Mesendoderm (in vitro differentiated cells): Measurements from ENCODE around the gene AKR1C4.
A peak's percentile ranks its signal among the peaks of the same experiment; 100 is the strongest.

Experiments
- DNase-seq: peaks from one replicate; pipeline ENCODE4 v3.0.0; 2013
- H2AK5ac ChIP-seq: 2 replicates; pipeline ENCODE4 v1.6.1; 2013; ENCODE audit warnings: low read length, inconsistent platforms
- H2BK120ac ChIP-seq: 2 replicates; pipeline ENCODE4 v1.6.1; 2013; ENCODE audit warnings: low read depth, mild to moderate bottlenecking, low read length, moderate library complexity, mixed read lengths
- H2BK15ac ChIP-seq: replicated peaks from 2 replicates; pipeline ENCODE4 v1.6.1; 2013; ENCODE audit warnings: low read depth, mild to moderate bottlenecking, moderate library complexity
- H2BK5ac ChIP-seq: 2 replicates; pipeline ENCODE4 v1.6.1; 2013; ENCODE audit warnings: low read length, inconsistent platforms
- H3K18ac ChIP-seq: 2 replicates; pipeline ENCODE4 v1.6.1; 2013; ENCODE audit warnings: mild to moderate bottlenecking, low read length, mixed read lengths
- H3K23ac ChIP-seq: one replicate; pipeline ENCODE4 v1.6.1; 2013; ENCODE audit warnings: low read length
- H3K27ac ChIP-seq: 2 replicates; pipeline ENCODE4 v1.5.1; 2013; ENCODE audit warnings: low read depth, mild to moderate bottlenecking, inconsistent platforms, low read length, moderate library complexity
- H3K27me3 ChIP-seq: 2 replicates; pipeline ENCODE4 v1.6.1; 2013; ENCODE audit warnings: low read length, control low read depth, mild to moderate bottlenecking, inconsistent platforms; ENCODE audit not compliant: insufficient read depth, poor library complexity
- H3K36me3 ChIP-seq: 2 replicates; pipeline ENCODE4 v1.6.1; 2013; ENCODE audit warnings: low read length, inconsistent platforms; ENCODE audit not compliant: control insufficient read depth, insufficient read depth
- H3K4ac ChIP-seq: one replicate; pipeline ENCODE4 v1.6.1; 2013; ENCODE audit warnings: low read depth, mild to moderate bottlenecking, low read length, moderate library complexity
- H3K4me1 ChIP-seq: 2 replicates; pipeline ENCODE4 v1.6.1; 2013; ENCODE audit warnings: low read depth, low read length, inconsistent platforms; ENCODE audit not compliant: control insufficient read depth
- H3K4me2 ChIP-seq: 2 replicates; pipeline ENCODE4 v1.6.1; 2013; ENCODE audit warnings: low read length
- H3K4me3 ChIP-seq: 2 replicates; pipeline ENCODE4 v1.5.1; 2013; ENCODE audit warnings: mild to moderate bottlenecking, low read length
- H3K56ac ChIP-seq: one replicate; pipeline ENCODE4 v1.6.1; 2013; ENCODE audit warnings: low read length
- H3K79me1 ChIP-seq: 2 replicates; pipeline ENCODE4 v1.6.1; 2013; ENCODE audit warnings: low read length, inconsistent platforms
- H3K79me2 ChIP-seq: 2 replicates; pipeline ENCODE4 v1.6.1; 2013; ENCODE audit warnings: mild to moderate bottlenecking, low read length; ENCODE audit not compliant: control insufficient read depth, insufficient read depth
- H3K9ac ChIP-seq: 2 replicates; pipeline ENCODE4 v1.6.1; 2013; ENCODE audit warnings: low read length, inconsistent platforms
- H4K5ac ChIP-seq: one replicate; pipeline ENCODE4 v1.6.1; 2013; ENCODE audit warnings: low read length
- H4K8ac ChIP-seq: one replicate; pipeline ENCODE4 v1.6.1; 2013; ENCODE audit warnings: low read depth, mild to moderate bottlenecking, control low read depth, low read length, moderate library complexity
- WGBS: extraction: QIAGEN DNeasy Blood & Tissue Kit; methylation state at CpG from one replicate; pipeline ENCODE4 v1.1.7; 2013; ENCODE audit warnings: low lambda C conversion rate, missing lambda C conversion rate; ENCODE audit not compliant: insufficient coverage; ENCODE audit errors: extremely low coverage; 5-methylcytosine and 5-hydroxymethylcytosine counted together

The AKR1C4 gene

GRCh38 chr10:5187867-5188266 is 8.8 kb upstream of the AKR1C4 start:
- H3K27me3 ChIP-seq: no peaks in the 10 kb centered on the region
- no peaks in the 10 kb centered on the region for H3K79me1 ChIP-seq
- H3K27ac ChIP-seq: no peak overlapping the region
- no peak for DNase-seq
- no peak overlapping the region for H2BK15ac ChIP-seq
- no peak overlapping the region for H4K8ac ChIP-seq
- no peak overlapping the region for H2AK5ac ChIP-seq
- no peak overlapping the region for H3K4me2 ChIP-seq
- H3K79me2 ChIP-seq: no peaks in the 10 kb centered on the region
- H2BK5ac ChIP-seq: no peak overlapping the region
- no peaks in the 10 kb centered on the region for H3K36me3 ChIP-seq
- no peak overlapping the region for H2BK120ac ChIP-seq
- no peak overlapping the region for H3K9ac ChIP-seq
- peaks cover 2% of the 10 kb centered on the region for H3K4me1 ChIP-seq
- H3K4me3 ChIP-seq: no peak overlapping the region
- no peak overlapping the region for H3K56ac ChIP-seq
- no peak overlapping the region for H4K5ac ChIP-seq
- no peak overlapping the region for H3K4ac ChIP-seq
- no CpG with 5 or more reads among the region's 5 CpGs for WGBS
- no peak overlapping the region for H3K18ac ChIP-seq
- no peak overlapping the region for H3K23ac ChIP-seq

- H4K8ac ChIP-seq: no peak overlapping the region
- no peak overlapping the region for H2BK120ac ChIP-seq
- no peak for DNase-seq
- no peak overlapping the region for H3K18ac ChIP-seq
- H2BK5ac ChIP-seq: no peak overlapping the region
- no peak overlapping the region for H3K27ac ChIP-seq
- H3K9ac ChIP-seq: no peak overlapping the region
- no peaks in the 10 kb centered on the region for H3K79me2 ChIP-seq
- H4K5ac ChIP-seq: no peak overlapping the region
- no peaks in the 10 kb centered on the region for H3K36me3 ChIP-seq
- no peak overlapping the region for H3K4me3 ChIP-seq
- H3K4me1 ChIP-seq: peaks cover 2% of the 10 kb centered on the region
- H3K79me1 ChIP-seq: no peaks in the 10 kb centered on the region
- H3K4me2 ChIP-seq: no peak overlapping the region
- H2BK15ac ChIP-seq: no peak overlapping the region
- H3K56ac ChIP-seq: no peak overlapping the region
- no CpG with 5 or more reads among the region's 2 CpGs for WGBS
- H3K23ac ChIP-seq: no peak overlapping the region
- no peaks in the 10 kb centered on the region for H3K27me3 ChIP-seq
- H3K4ac ChIP-seq: no peak overlapping the region
- H2AK5ac ChIP-seq: no peak overlapping the region
Observed at GRCh38 chr10:5188358-5188757, 8.3 kb upstream of the AKR1C4 start.

GRCh38 chr10:5194431-5194830 is 2.2 kb upstream of the AKR1C4 start:
- no peak overlapping the region for H3K56ac ChIP-seq
- H3K4me1 ChIP-seq: no peaks in the 10 kb centered on the region
- H3K79me2 ChIP-seq: no peaks in the 10 kb centered on the region
- no peak overlapping the region for H3K18ac ChIP-seq
- DNase-seq: no peak
- no peak overlapping the region for H3K9ac ChIP-seq
- no peak overlapping the region for H3K4ac ChIP-seq
- no peak overlapping the region for H3K23ac ChIP-seq
- no peak overlapping the region for H2BK120ac ChIP-seq
- H2BK15ac ChIP-seq: no peak overlapping the region
- no peak overlapping the region for H3K4me2 ChIP-seq
- H2AK5ac ChIP-seq: no peak overlapping the region
- no CpG with 5 or more reads among the region's 3 CpGs for WGBS
- H3K36me3 ChIP-seq: no peaks in the 10 kb centered on the region
- H3K27me3 ChIP-seq: no peaks in the 10 kb centered on the region
- no peak overlapping the region for H4K5ac ChIP-seq
- H3K4me3 ChIP-seq: no peak overlapping the region
- no peak overlapping the region for H4K8ac ChIP-seq
- H3K79me1 ChIP-seq: no peaks in the 10 kb centered on the region
- H3K27ac ChIP-seq: no peak overlapping the region
- no peak overlapping the region for H2BK5ac ChIP-seq

GRCh38 chr10:5195727-5196374 is 786 bp upstream of the AKR1C4 start:
- Histone ChIP-seq H3K79me1 (no peaks in the 10 kb centered on the region), H3K27me3 (no peaks in the 10 kb centered on the region), H2BK15ac (no peak overlapping the region), H2BK120ac (no peak overlapping the region), H3K36me3 (no peaks in the 10 kb centered on the region), H3K27ac (no peak overlapping the region), H3K4me2 (no peak overlapping the region), H2AK5ac (no peak overlapping the region), H3K9ac (no peak overlapping the region), H3K18ac (no peak overlapping the region), H3K4ac (no peak overlapping the region), H3K23ac (no peak overlapping the region), H3K56ac (no peak overlapping the region), H4K8ac (no peak overlapping the region), H3K4me3 (no peak overlapping the region), H3K4me1 (no peaks in the 10 kb centered on the region), H4K5ac (no peak overlapping the region), H2BK5ac (no peak overlapping the region), H3K79me2 (no peaks in the 10 kb centered on the region)
- WGBS: no CpG with 5 or more reads among the region's 6 CpGs
- DNase-seq: peak; percentile 2

GRCh38 chr10:5198386-5198785 is 1.7 kb downstream of the AKR1C4 start:
- Histone ChIP-seq H3K4me2 (no peak overlapping the region), H2AK5ac (no peak overlapping the region), H3K56ac (no peak overlapping the region), H3K23ac (no peak overlapping the region), H3K27me3 (no peaks in the 10 kb centered on the region), H3K79me1 (no peaks in the 10 kb centered on the region), H3K9ac (no peak overlapping the region), H4K8ac (no peak overlapping the region), H3K4ac (no peak overlapping the region), H3K36me3 (no peaks in the 10 kb centered on the region), H2BK5ac (no peak overlapping the region), H3K79me2 (no peaks in the 10 kb centered on the region), H4K5ac (no peak overlapping the region), H3K4me1 (no peaks in the 10 kb centered on the region), H3K18ac (no peak overlapping the region), H3K27ac (no peak overlapping the region), H3K4me3 (no peak overlapping the region), H2BK120ac (no peak overlapping the region), H2BK15ac (no peak overlapping the region)
- DNase-seq: no peak
- WGBS: no CpG with 5 or more reads among the region's 3 CpGs

GRCh38 chr10:5199398-5199797 is 2.8 kb downstream of the AKR1C4 start:
- no peak overlapping the region for H2AK5ac ChIP-seq
- no peak overlapping the region for H2BK15ac ChIP-seq
- no peak overlapping the region for H2BK5ac ChIP-seq
- no peaks in the 10 kb centered on the region for H3K4me1 ChIP-seq
- H3K79me1 ChIP-seq: no peaks in the 10 kb centered on the region
- H3K23ac ChIP-seq: no peak overlapping the region
- H2BK120ac ChIP-seq: no peak overlapping the region
- H3K4me3 ChIP-seq: no peak overlapping the region
- no peak overlapping the region for H3K56ac ChIP-seq
- WGBS: no CpG with 5 or more reads among the region's 8 CpGs
- H3K4me2 ChIP-seq: no peak overlapping the region
- no peaks in the 10 kb centered on the region for H3K79me2 ChIP-seq
- H3K9ac ChIP-seq: no peak overlapping the region
- no peak overlapping the region for H4K8ac ChIP-seq
- no peak overlapping the region for H3K18ac ChIP-seq
- H3K4ac ChIP-seq: no peak overlapping the region
- no peaks in the 10 kb centered on the region for H3K36me3 ChIP-seq
- H3K27me3 ChIP-seq: no peaks in the 10 kb centered on the region
- no peak overlapping the region for H4K5ac ChIP-seq
- DNase-seq: peak; percentile 13
- no peak overlapping the region for H3K27ac ChIP-seq
